Natural killer cell treated with Interleukin-12 subunit alpha and Interleukin-12 subunit beta and Interleukin-15 and Interleukin-18, amount 100 ng/mL, for 72 hours (primary cell): ENCODE data around the gene LRRC74A. TPM values are rescaled to one million over a fixed set of nuclear protein-coding genes. Genes with fewer than 3 reads are reported as not detected.
A peak's percentile ranks its signal among the peaks of the same experiment; 100 is the strongest.
"Not testable (repeated sequence)": the region's sequence is repeated elsewhere in the genome, so short reads cannot be mapped to it uniquely, and the experiment has no call there.

Experiments
- ATAC-seq, 2 donors: fragments of 150-1000 bp; cut with Tn5 transposase in 1 of 2; sonication (Bioruptor Pico), chemical (Tn5 transposase) in 1 of 2; 2 replicates each; pipeline ENCODE4 v1.10.0; 2021
- DNase-seq: peaks from one replicate; pipeline ENCODE4 v3.0.0; 2022; ENCODE audit warnings: low spot score
- H3K27ac Mint-ChIP-seq, 2 donors: 1 replicate in 1 of 2; 2 replicates in 1 of 2; pipeline ENCODE4 v1.8.0; 2022; ENCODE audit warnings: mixed read lengths in 2 of 2, mild to moderate bottlenecking in 1 of 2, moderate library complexity in 1 of 2
- H3K27me3 Mint-ChIP-seq, 2 donors: 1 replicate in 1 of 2; 2 replicates in 1 of 2; pipeline ENCODE4 v1.8.0; 2022; ENCODE audit warnings: mixed read lengths in 2 of 2
- H3K36me3 Mint-ChIP-seq: one replicate; pipeline ENCODE4 v1.8.0; 2022; ENCODE audit warnings: mixed read lengths
- H3K4me1 Mint-ChIP-seq, 2 donors: 1 replicate in 1 of 2; 2 replicates in 1 of 2; pipeline ENCODE4 v1.8.0; 2022; ENCODE audit warnings: low read depth in 2 of 2, mixed read lengths in 2 of 2, mild to moderate bottlenecking in 1 of 2
- H3K4me3 Mint-ChIP-seq: one replicate; pipeline ENCODE4 v1.8.0; 2022; ENCODE audit warnings: mixed read lengths
- H3K9me3 Mint-ChIP-seq: 2 replicates; pipeline ENCODE4 v1.8.0; 2022; ENCODE audit warnings: mixed read lengths
- total RNA-seq, 2 donors: library from RNA; stranded (reverse); gene quantifications; one replicate each; pipeline ENCODE4 v1.2.3, GENCODE V29; 2022

The LRRC74A gene
- total RNA-seq, 2 donors from 2014 or later, result not detected

GRCh38 chr14:76901171-76902055 lies 75.2 kb downstream of the LRRC74A start:
- H3K4me3 Mint-ChIP-seq, result no peak overlapping the region
- no peaks in the 10 kb centered on the region for H3K27me3 Mint-ChIP-seq
- no peak overlapping the region for H3K27ac Mint-ChIP-seq
- no peak for ATAC-seq
- H3K9me3 Mint-ChIP-seq, result no peaks in the 10 kb centered on the region
- no peak for DNase-seq
- H3K4me1 Mint-ChIP-seq, result peaks cover 7 to 8% of the 10 kb centered on the region in 2 donors
- no peaks in the 10 kb centered on the region for H3K36me3 Mint-ChIP-seq

GRCh38 chr14:76902591-76902990 lies 76.4 kb downstream of the LRRC74A start:
- Mint-ChIP-seq H3K36me3 (no peaks in the 10 kb centered on the region), H3K4me1 (peaks cover 7 to 8% of the 10 kb centered on the region in 2 donors), H3K4me3 (no peak overlapping the region), H3K27me3 (no peaks in the 10 kb centered on the region), H3K9me3 (no peaks in the 10 kb centered on the region), H3K27ac (no peak overlapping the region)
- DNase-seq, result no peak
- ATAC-seq, result no peak

- no peaks in the 10 kb centered on the region for H3K36me3 Mint-ChIP-seq
- DNase-seq (no peak), ATAC-seq (no peak)
- H3K9me3 Mint-ChIP-seq, result no peaks in the 10 kb centered on the region
- H3K4me1 Mint-ChIP-seq, result peaks cover 14 to 15% of the 10 kb centered on the region in 2 donors
- peak overlapping the region in 1 of 2 donors; percentile 69 for H3K27ac Mint-ChIP-seq
- no peak overlapping the region for H3K4me3 Mint-ChIP-seq
- H3K27me3 Mint-ChIP-seq, result no peaks in the 10 kb centered on the region
Observed at GRCh38 chr14:76904100-76904739, 78.0 kb downstream of the LRRC74A start.

- ATAC-seq (peak; percentile 73 to 84), DNase-seq (no peak)
- Mint-ChIP-seq H3K27me3 (no peaks in the 10 kb centered on the region), H3K36me3 (no peaks in the 10 kb centered on the region), H3K4me1 (peaks cover 15 to 16% of the 10 kb centered on the region in 2 donors), H3K9me3 (no peaks in the 10 kb centered on the region), H3K4me3 (peak overlapping the region; percentile 21), H3K27ac (peak overlapping the region in 1 of 2 donors; percentile 69)
Observed at GRCh38 chr14:76904740-76905569, 78.7 kb downstream of the LRRC74A start.

GRCh38 chr14:76908834-76909233 lies 82.6 kb downstream of the LRRC74A start:
- H3K4me3 Mint-ChIP-seq, result peak overlapping the region; percentile 49
- no peaks in the 10 kb centered on the region for H3K36me3 Mint-ChIP-seq
- peak overlapping the region; percentile 69 to 84 for H3K27ac Mint-ChIP-seq
- no peak for DNase-seq
- no peaks in the 10 kb centered on the region for H3K9me3 Mint-ChIP-seq
- peaks cover 16 to 19% of the 10 kb centered on the region in 2 donors for H3K4me1 Mint-ChIP-seq
- peak; percentile 71 to 88 for ATAC-seq
- no peaks in the 10 kb centered on the region for H3K27me3 Mint-ChIP-seq

GRCh38 chr14:76909266-76909665 lies 83.1 kb downstream of the LRRC74A start:
- DNase-seq (no peak), ATAC-seq (no peak)
- Mint-ChIP-seq H3K4me3 (peak overlapping the region; percentile 49), H3K4me1 (peaks cover 16 to 19% of the 10 kb centered on the region in 2 donors), H3K9me3 (no peaks in the 10 kb centered on the region), H3K27ac (peak overlapping the region; percentile 69 to 84), H3K27me3 (no peaks in the 10 kb centered on the region), H3K36me3 (no peaks in the 10 kb centered on the region)

GRCh38 chr14:76910371-76910890 lies 84.2 kb downstream of the LRRC74A start:
- no peaks in the 10 kb centered on the region for H3K27me3 Mint-ChIP-seq
- DNase-seq (no peak), ATAC-seq (no peak)
- peaks cover 8 to 11% of the 10 kb centered on the region in 2 donors for H3K4me1 Mint-ChIP-seq
- no peak overlapping the region for H3K27ac Mint-ChIP-seq
- no peaks in the 10 kb centered on the region for H3K36me3 Mint-ChIP-seq
- H3K4me3 Mint-ChIP-seq, result no peak overlapping the region
- H3K9me3 Mint-ChIP-seq, result no peaks in the 10 kb centered on the region

GRCh38 chr14:76911473-76911872 lies 85.3 kb downstream of the LRRC74A start:
- no peaks in the 10 kb centered on the region for H3K36me3 Mint-ChIP-seq
- ATAC-seq (no peak), DNase-seq (no peak)
- peaks cover 8 to 14% of the 10 kb centered on the region in 2 donors for H3K4me1 Mint-ChIP-seq
- no peaks in the 10 kb centered on the region for H3K27me3 Mint-ChIP-seq
- H3K27ac Mint-ChIP-seq, result peak overlapping the region in 1 of 2 donors; percentile 67
- H3K4me3 Mint-ChIP-seq, result no peak overlapping the region
- no peaks in the 10 kb centered on the region for H3K9me3 Mint-ChIP-seq

- H3K36me3 Mint-ChIP-seq, ATAC-seq, H3K27ac Mint-ChIP-seq, H3K4me3 Mint-ChIP-seq, DNase-seq, H3K27me3 Mint-ChIP-seq, H3K9me3 Mint-ChIP-seq: not testable (repeated sequence)
- H3K4me1 Mint-ChIP-seq, result peaks cover 15 to 18% of the 10 kb centered on the region in 2 donors
Observed at GRCh38 chr14:76914533-76915081, 88.4 kb downstream of the LRRC74A start.

- H3K27me3 Mint-ChIP-seq, result no peaks in the 10 kb centered on the region
- H3K9me3 Mint-ChIP-seq, result no peaks in the 10 kb centered on the region
- ATAC-seq (no peak), DNase-seq (no peak)
- no peaks in the 10 kb centered on the region for H3K36me3 Mint-ChIP-seq
- no peak overlapping the region for H3K27ac Mint-ChIP-seq
- no peak overlapping the region for H3K4me3 Mint-ChIP-seq
- H3K4me1 Mint-ChIP-seq, result peaks cover 21 to 29% of the 10 kb centered on the region in 2 donors
Observed at GRCh38 chr14:76916040-76916715, 90.0 kb downstream of the LRRC74A start.

- no peaks in the 10 kb centered on the region for H3K27me3 Mint-ChIP-seq
- ATAC-seq (no peak), DNase-seq (no peak)
- H3K4me1 Mint-ChIP-seq, result peaks cover 21 to 34% of the 10 kb centered on the region in 2 donors
- H3K9me3 Mint-ChIP-seq, result no peaks in the 10 kb centered on the region
- no peaks in the 10 kb centered on the region for H3K36me3 Mint-ChIP-seq
- H3K27ac Mint-ChIP-seq, result no peak overlapping the region
- H3K4me3 Mint-ChIP-seq, result no peak overlapping the region
Observed at GRCh38 chr14:76917158-76917596, 91.0 kb downstream of the LRRC74A start.

- ATAC-seq (peak in 1 of 2 donors; percentile 43), DNase-seq (no peak)
- H3K36me3 Mint-ChIP-seq, result no peaks in the 10 kb centered on the region
- H3K9me3 Mint-ChIP-seq, result no peaks in the 10 kb centered on the region
- H3K27me3 Mint-ChIP-seq, result no peaks in the 10 kb centered on the region
- peaks cover 21 to 38% of the 10 kb centered on the region in 2 donors for H3K4me1 Mint-ChIP-seq
- peak overlapping the region in 1 of 2 donors; percentile 21 for H3K27ac Mint-ChIP-seq
- no peak overlapping the region for H3K4me3 Mint-ChIP-seq
Observed at GRCh38 chr14:76917745-76918255, 91.6 kb downstream of the LRRC74A start.
